Subcutaneous adipose tissue (tissue), 4 donors: ENCODE data around the gene ITLN2. TPM values are rescaled to one million over a fixed set of nuclear protein-coding genes. Genes with fewer than 3 reads are reported as not detected.

Experiments
- total RNA-seq, 4 donors: library from RNA; depleted of rRNA; stranded (reverse); fragments of >200 nt; gene quantifications; one replicate each; pipeline ENCODE4 v1.1.0, GENCODE V29; 2016
- TF ChIP-seq, protein P1 (sequence below): fragments of 450-650 bp; IDR thresholded peaks from one replicate; pipeline ENCODE4 v1.5.1; 2016; ENCODE audit warnings: low read depth, mild to moderate bottlenecking, control low read depth, antibody characterized with exemption, moderate library complexity

Gene ITLN2
- total RNA-seq, 4 donors from 2014 or later, result not detected

DNA sequence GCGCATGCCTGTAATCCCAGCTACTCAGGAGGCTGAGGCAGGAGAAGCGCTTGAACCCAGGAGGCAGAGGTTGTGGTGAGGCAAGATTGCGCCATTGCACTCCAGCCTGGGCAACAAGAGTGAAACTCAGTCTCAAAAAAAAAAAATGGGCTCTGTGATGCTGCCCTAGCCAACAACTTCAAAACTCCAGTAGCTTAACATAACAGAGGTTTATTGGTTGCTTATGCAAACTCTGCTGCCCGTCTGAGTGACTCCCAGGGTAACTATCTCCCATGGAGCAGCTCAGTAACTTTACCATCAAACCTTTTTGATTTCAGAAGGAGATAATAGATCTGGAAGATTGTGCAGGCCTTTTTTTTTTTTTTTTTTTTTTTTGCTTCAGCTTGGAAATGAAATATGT is 18.9 kb upstream of the ITLN2 start:
- TF ChIP-seq, protein P1, sequence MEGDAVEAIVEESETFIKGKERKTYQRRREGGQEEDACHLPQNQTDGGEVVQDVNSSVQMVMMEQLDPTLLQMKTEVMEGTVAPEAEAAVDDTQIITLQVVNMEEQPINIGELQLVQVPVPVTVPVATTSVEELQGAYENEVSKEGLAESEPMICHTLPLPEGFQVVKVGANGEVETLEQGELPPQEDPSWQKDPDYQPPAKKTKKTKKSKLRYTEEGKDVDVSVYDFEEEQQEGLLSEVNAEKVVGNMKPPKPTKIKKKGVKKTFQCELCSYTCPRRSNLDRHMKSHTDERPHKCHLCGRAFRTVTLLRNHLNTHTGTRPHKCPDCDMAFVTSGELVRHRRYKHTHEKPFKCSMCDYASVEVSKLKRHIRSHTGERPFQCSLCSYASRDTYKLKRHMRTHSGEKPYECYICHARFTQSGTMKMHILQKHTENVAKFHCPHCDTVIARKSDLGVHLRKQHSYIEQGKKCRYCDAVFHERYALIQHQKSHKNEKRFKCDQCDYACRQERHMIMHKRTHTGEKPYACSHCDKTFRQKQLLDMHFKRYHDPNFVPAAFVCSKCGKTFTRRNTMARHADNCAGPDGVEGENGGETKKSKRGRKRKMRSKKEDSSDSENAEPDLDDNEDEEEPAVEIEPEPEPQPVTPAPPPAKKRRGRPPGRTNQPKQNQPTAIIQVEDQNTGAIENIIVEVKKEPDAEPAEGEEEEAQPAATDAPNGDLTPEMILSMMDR, result no peak

DNA sequence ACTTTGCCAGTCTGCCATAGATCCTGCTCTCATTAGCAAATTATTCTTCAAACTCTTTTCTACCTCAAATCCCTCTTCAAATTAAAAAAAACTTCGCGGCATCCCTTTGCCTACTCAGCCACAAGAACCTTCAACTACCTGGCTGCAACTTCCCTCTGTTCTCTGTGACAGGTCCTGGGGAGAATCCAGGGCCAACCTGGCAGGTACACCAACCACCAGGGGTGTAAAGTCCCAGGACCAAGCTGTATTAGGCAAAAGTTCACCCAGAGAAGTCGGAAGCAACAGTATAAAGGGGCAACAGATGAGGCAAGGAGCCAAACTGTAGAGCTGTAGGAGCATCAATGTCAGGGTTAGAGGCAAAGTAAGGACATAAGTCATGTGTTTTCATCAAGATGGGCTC is 18.3 kb upstream of the ITLN2 start:
- TF ChIP-seq, protein P1, result no peak

DNA sequence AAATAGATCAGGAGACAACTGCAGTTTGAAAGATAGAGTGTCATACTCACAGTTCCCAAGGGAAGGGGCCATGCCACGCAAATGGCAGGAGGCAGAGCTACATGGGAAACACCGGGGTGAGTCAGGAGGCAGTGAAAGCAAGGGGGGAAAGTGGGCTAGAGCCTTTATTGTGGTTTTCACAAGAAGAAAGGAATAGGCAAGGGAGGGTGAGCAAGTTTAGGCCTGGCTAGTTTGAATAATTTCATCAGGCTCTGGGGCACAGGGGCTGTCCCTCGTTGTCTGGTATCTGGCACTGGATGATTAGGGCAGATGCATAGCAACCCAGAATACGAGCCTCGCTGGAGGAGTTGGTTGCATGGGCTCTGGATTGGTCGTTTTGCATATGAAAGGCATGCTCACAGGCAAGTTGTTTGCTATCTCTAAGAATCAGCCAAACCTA is 17.0 kb upstream of the ITLN2 start:
- TF ChIP-seq, protein P1, result no peak

DNA sequence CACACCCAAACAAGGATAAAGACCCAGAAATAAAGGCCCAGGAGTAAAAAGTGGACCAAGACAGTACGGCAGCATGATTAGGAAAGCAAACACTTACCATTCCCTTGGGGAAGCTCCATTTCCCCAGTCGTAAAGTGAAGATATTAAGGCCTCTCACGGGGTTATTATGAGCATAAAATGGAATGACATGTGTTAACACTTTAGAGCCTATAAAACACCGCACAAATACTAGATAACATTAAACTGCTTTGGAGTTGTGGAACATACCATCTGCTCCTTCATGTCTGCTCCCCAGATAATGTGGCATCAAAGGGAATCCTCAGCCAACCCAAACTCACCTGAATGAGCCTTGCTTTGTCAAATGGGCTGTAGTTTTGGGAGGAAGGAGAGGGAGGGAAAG is 8.9 kb upstream of the ITLN2 start:
- TF ChIP-seq, protein P1, result no peak

DNA sequence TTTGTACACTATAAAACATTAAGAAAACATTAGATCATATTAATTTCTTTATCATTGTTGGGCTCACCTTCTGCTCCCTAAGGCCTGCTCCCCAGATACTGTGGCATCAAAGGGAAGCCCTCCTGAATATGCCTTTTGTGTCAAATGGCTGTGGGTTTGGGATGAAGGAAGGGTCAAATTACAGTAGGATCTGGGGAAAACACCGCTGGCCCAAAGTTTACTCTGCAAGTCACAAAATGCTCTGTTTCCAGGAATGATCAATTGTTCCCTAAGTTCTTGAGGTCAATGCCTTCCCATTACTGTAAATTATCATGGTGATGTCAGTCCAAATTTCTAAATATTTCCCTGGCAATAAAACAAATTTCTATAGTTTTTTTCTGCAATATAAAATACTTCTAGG is 6.8 kb upstream of the ITLN2 start:
- TF ChIP-seq, protein P1, result no peak

DNA sequence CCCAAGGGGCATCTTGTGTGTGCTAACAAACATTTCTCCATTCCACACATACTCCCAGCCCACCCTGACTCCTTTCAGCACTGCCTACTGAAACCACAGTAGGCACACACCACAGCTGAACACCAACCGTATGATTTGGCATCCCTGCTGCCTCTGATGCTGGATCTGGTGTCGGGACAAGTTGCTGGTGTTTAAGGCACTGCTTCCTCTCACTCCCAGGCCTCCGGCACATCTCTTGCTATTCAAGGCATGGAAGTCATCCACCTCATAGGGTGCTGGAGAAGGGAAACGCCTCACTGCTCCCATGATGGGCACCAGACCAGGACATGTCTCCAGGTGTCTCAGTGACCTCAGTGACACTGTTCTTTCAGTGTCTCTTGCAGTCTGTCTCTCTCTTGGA is 2.4 kb upstream of the ITLN2 start:
- TF ChIP-seq, protein P1, result no peak

DNA sequence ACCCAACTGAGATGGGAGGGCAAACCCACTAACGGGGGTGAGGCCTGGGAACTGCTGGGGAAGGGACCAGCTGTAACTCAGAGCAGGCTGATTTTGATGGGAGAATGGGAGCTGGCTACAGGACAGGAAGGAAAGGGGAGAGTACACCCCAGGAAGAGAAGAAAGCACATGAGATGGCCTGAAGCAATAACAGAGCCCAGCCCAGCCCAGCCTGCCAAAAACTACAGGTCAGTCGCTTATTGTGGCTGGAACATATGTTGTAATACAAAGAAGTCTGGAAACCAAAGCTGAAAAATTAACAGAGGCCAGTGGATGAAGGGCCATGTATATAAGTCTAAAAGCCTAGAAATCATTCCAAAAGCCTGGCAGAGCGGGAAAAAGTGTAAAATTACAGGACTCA is 1.6 kb downstream of the ITLN2 start:
- TF ChIP-seq, protein P1, result no peak

DNA sequence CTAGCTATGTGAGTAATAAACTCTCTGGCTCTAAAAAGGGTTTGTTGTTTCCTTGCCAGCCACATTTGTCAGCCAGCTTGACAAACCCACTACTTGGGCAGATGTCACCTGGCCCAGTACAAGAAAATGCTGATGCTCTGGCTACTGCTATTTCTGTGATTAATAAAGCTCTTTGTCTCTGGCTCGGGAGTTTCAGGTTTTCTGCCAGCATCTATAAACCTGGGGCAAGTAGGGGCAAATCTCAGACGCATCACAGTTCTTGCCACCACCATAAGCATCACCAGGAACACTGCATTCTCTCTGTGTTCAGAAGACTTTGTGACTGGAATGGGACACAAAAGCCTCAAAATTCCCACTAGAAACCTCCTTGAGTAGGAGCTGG is 2.5 kb downstream of the ITLN2 start:
- TF ChIP-seq, protein P1, result no peak
